Measurements from ENCODE around the gene KANK3. TPM values are rescaled to one million over a fixed set of nuclear protein-coding genes. Genes with fewer than 3 reads are reported as not detected.
"Not testable (repeated sequence)": the region's sequence is repeated elsewhere in the genome, so short reads cannot be mapped to it uniquely, and the experiment has no call there.

KANK3 gene
- total and polyA plus RNA-seq, 10 of the 15 experiments (the other 5 are each of a cell fraction or from before 2014, with no cell fraction given) = 0.03 to 0.93 (median 0.22) TPM; not detected in 1

GRCh38 chr19:8349629-8350372 lies 6.7 kb upstream of the KANK3 start:
- 24% methylated on average over 8 of the region's 8 CpGs for WGBS (ENCODE audit: insufficient coverage, insufficient replicate concordance, low lambda C conversion rate, missing lambda C conversion rate)
- H3K4me1 ChIP-seq (ENCODE audit: control insufficient read depth, insufficient read depth, low read length); H3K27me3 ChIP-seq (replicated peaks in 1 of 2; ENCODE audit: control insufficient read depth in 2 of 2, insufficient read depth in 2 of 2, low read length in 1 of 2); H3K79me2 ChIP-seq (ENCODE audit: control insufficient read depth, insufficient read depth, low read length); SMC1A ChIA-PET (ENCODE audit: uncharacterized antibody, unreplicated experiment); H3K4me3 ChIP-seq; H2AFZ ChIP-seq (ENCODE audit: control insufficient read depth, low read depth, low read length); H3K36me3 ChIP-seq (ENCODE audit: control insufficient read depth in 2 of 2, insufficient read depth in 2 of 2, low read length in 1 of 2); H3K9ac ChIP-seq (ENCODE audit: control insufficient read depth, insufficient read depth, low read length); H4K20me1 ChIP-seq (ENCODE audit: control insufficient read depth, insufficient read depth); POLR2A ChIA-PET; FAIRE-seq; H3K27ac ChIP-seq (ENCODE audit: control insufficient read depth, insufficient read depth); RAD21 ChIA-PET (ENCODE audit: unreplicated experiment); DNase-seq (ENCODE audit: low read depth, low spot score); ATAC-seq; H3K4me2 ChIP-seq (ENCODE audit: control insufficient read depth, insufficient read depth); BruUV-seq (replicated peaks); in situ Hi-C loops (cut with MboI); H3K9me3 ChIP-seq (replicated peaks; ENCODE audit: control insufficient read depth, insufficient read depth, low read length): not testable (repeated sequence)
- CTCF ChIA-PET = interaction anchor here (0.6 kb wide), 1 partner anchor 142 kb away, joined by 3 read pairs; no protein-coding TSS in a partner anchor
- TF ChIP-seq ETV6 (conservative IDR thresholded peaks at IDR 0.05 in 1 of 2, IDR thresholded peaks at IDR 0.05 in 1 of 2; ENCODE audit: borderline replicate concordance in 1 of 2, low read depth in 1 of 2) = peak in 1 of 2 experiments; percentile 76; a peak in 2 of 4 replicates
- intact Hi-C loops (cut with micrococcal nuclease; ENCODE audit: unreplicated experiment) = loop anchor here (5.0 kb wide), 1 partner anchor 232 kb away; no protein-coding TSS in a partner anchor

- peaks cover 3% of the 10 kb centered on the region for H3K4me1 ChIP-seq (ENCODE audit: control insufficient read depth, insufficient read depth, low read length)
- ChIA-PET POLR2A (interaction anchor here (1.0 kb wide), 1 partner anchor 103 kb away, joined by 3 read pairs; no protein-coding TSS in a partner anchor), SMC1A (ENCODE audit: uncharacterized antibody, unreplicated experiment) (no interaction called here), CTCF (interaction anchor here (1.3 to 1.9 kb wide), 2 partner anchors 10 to 153 kb away, joined by 3 to 5 read pairs; no protein-coding TSS in a partner anchor), RAD21 (ENCODE audit: unreplicated experiment) (no interaction called here)
- ATAC-seq = no peak
- intact Hi-C loops (cut with micrococcal nuclease; ENCODE audit: unreplicated experiment) = no loop called here
- WGBS (ENCODE audit: insufficient coverage, insufficient replicate concordance, low lambda C conversion rate, missing lambda C conversion rate) = 36% methylated on average over 11 of the region's 11 CpGs
- in situ Hi-C loops (cut with MboI) = no loop called here
- peak overlapping the region; percentile 63; the same call in 1 of the 2 replicates for H2AFZ ChIP-seq (ENCODE audit: control insufficient read depth, low read depth, low read length)
- no peaks in the 10 kb centered on the region for H3K9me3 ChIP-seq (replicated peaks; ENCODE audit: control insufficient read depth, insufficient read depth, low read length)
- no peak overlapping the region for H3K9ac ChIP-seq (ENCODE audit: control insufficient read depth, insufficient read depth, low read length)
- H3K27me3 ChIP-seq (replicated peaks in 1 of 2; ENCODE audit: control insufficient read depth in 2 of 2, insufficient read depth in 2 of 2, low read length in 1 of 2) = no peaks in the 10 kb centered on the region; a peak in 2 of 4 replicates
- no peaks in the 10 kb centered on the region for H3K36me3 ChIP-seq (ENCODE audit: control insufficient read depth in 2 of 2, insufficient read depth in 2 of 2, low read length in 1 of 2)
- no peak for TF ChIP-seq BHLHE40 (IDR thresholded peaks at IDR 0.05; ENCODE audit: borderline replicate concordance in 1 of 2, low read depth in 2 of 2, low read length in 1 of 2)
- no peak for TF ChIP-seq POLR2A (IDR thresholded peaks at IDR 0.05; ENCODE audit: low read depth, low read length)
- no peak for TF ChIP-seq CEBPZ (IDR thresholded peaks at IDR 0.05; ENCODE audit: low read depth, low read length)
- no peak for TF ChIP-seq SPI1 (IDR thresholded peaks at IDR 0.05; ENCODE audit: borderline replicate concordance, insufficient read depth, low read depth, low read length)
- no peak for TF ChIP-seq TCF3 (IDR thresholded peaks at IDR 0.05; ENCODE audit: borderline replicate concordance, insufficient read depth, low read depth, low read length)
- no peak for TF ChIP-seq FOXK2 (IDR thresholded peaks at IDR 0.05)
- no peak for TF ChIP-seq SKIL (IDR thresholded peaks at IDR 0.05; ENCODE audit: low read depth, poor library complexity, severe bottlenecking)
- H4K20me1 ChIP-seq (ENCODE audit: control insufficient read depth, insufficient read depth) = no peaks in the 10 kb centered on the region
- DNase-seq (ENCODE audit: low read depth, low spot score) = no peak
- H3K4me2 ChIP-seq (ENCODE audit: control insufficient read depth, insufficient read depth) = peak overlapping the region; percentile 92; the same call in 1 of the 2 replicates
- no peak overlapping the region for H3K4me3 ChIP-seq
- H3K79me2 ChIP-seq (ENCODE audit: control insufficient read depth, insufficient read depth, low read length) = no peaks in the 10 kb centered on the region
- H3K27ac ChIP-seq (ENCODE audit: control insufficient read depth, insufficient read depth) = no peak overlapping the region
- FAIRE-seq = no peak
- BruUV-seq (replicated peaks) = no TSS peak
These were observed 402 bp upstream of the KANK3 start for GRCh38 chr19:8343483-8343844.

Measured in GM12878 (cell line).